GM13976 (cell line): ENCODE data around the gene MYL9.
A peak's percentile ranks its signal among the peaks of the same experiment; 100 is the strongest.

Experiments
- DNase-seq: peaks from one replicate; pipeline ENCODE4 v3.0.0; 2012; ENCODE audit warnings: low spot score
- CTCF ChIP-seq: IDR thresholded peaks from 2 replicates; pipeline ENCODE4 v1.5.1; 2012; ENCODE audit warnings: borderline replicate concordance, mild to moderate bottlenecking; ENCODE audit not compliant: insufficient read depth; ENCODE audit errors: extremely low read depth, missing control alignments, control extremely low read depth
- in situ Hi-C: fragments of 300-500 bp; cut with MboI; formaldehyde crosslinking; loops from one replicate; pipeline ENCODE4 v1.12.0; 2022; ENCODE audit warnings: low sequenced_read_pairs, mixed read lengths, inconsistent platforms; ENCODE audit not compliant: unreplicated experiment

Gene MYL9

GRCh38 chr20:36541227-36541767 lies at the start of gene MYL9:
TSS of gene MYL9 (plus strand) at chr20:36541519. CDS start at chr20:36544885, 3,366 bp downstream.
- in situ Hi-C loops: no loop called here
- no peak for TF ChIP-seq CTCF
- DNase-seq: peak; percentile 84

GRCh38 chr20:36491901-36492617 lies 49.3 kb upstream of the MYL9 start:
- peak; percentile 72 for DNase-seq
- in situ Hi-C loops: no loop called here

GRCh38 chr20:36493051-36493800 lies 48.1 kb upstream of the MYL9 start:
- DNase-seq: no peak
- in situ Hi-C loops: no loop called here

More at GRCh38 chr20:36491901-36492617, 49.3 kb upstream of the MYL9 start:
- no peak for TF ChIP-seq CTCF

GRCh38 chr20:36493801-36494114 lies 47.6 kb upstream of the MYL9 start:
- in situ Hi-C loops: no loop called here
- TF ChIP-seq CTCF: no peak
- DNase-seq: no peak

More at GRCh38 chr20:36493051-36493800, 48.1 kb upstream of the MYL9 start:
- peak; percentile 41 for TF ChIP-seq CTCF

- in situ Hi-C loops: no loop called here
- no peak for DNase-seq
These were observed 44.3 kb upstream of the MYL9 start for GRCh38 chr20:36496707-36497669.

More at GRCh38 chr20:36496707-36497669, 44.3 kb upstream of the MYL9 start:
- no peak for TF ChIP-seq CTCF
